Aorta (tissue), 5 donors: ENCODE measurements around the gene ZNF41. TPM values are rescaled to one million over a fixed set of nuclear protein-coding genes. Genes with fewer than 3 reads are reported as not detected.

Experiments
- ATAC-seq: fragments of 200-7000 bp; cut with Tn5 transposase; one replicate; pipeline ENCODE4 v1.9.1; 2022; ENCODE audit warnings: moderate library complexity; ENCODE audit not compliant: low FRiP score
- DNase-seq, 2 donors: peaks; one replicate each; pipeline ENCODE4 v3.0.0-alpha.2; 2020
- H3K27ac ChIP-seq, 2 donors: one replicate each; pipeline ENCODE4 v1.5.1; 2013; ENCODE audit warnings: low read length in 2 of 2, mild to moderate bottlenecking in 2 of 2, moderate library complexity in 2 of 2, control low read depth in 1 of 2, inconsistent platforms in 1 of 2, low read depth in 1 of 2
- H3K27me3 ChIP-seq, 2 donors: one replicate each; pipeline ENCODE4 v1.6.1; 2013; ENCODE audit warnings: control low read depth in 1 of 2, low read length in 1 of 2, mild to moderate bottlenecking in 1 of 2, moderate library complexity in 1 of 2; ENCODE audit not compliant: insufficient read depth in 2 of 2, control insufficient read depth in 1 of 2
- H3K36me3 ChIP-seq, 2 donors: one replicate each; pipeline ENCODE4 v1.6.1; 2013; ENCODE audit warnings: control low read depth in 1 of 2, low read length in 1 of 2, mild to moderate bottlenecking in 1 of 2; ENCODE audit not compliant: insufficient read depth in 2 of 2, control insufficient read depth in 1 of 2
- H3K4me1 ChIP-seq, 2 donors: one replicate each; pipeline ENCODE4 v1.6.1; 2013; ENCODE audit warnings: low read length in 2 of 2, control low read depth in 1 of 2, mild to moderate bottlenecking in 1 of 2, moderate library complexity in 1 of 2; ENCODE audit not compliant: insufficient read depth in 2 of 2, control insufficient read depth in 1 of 2
- H3K4me3 ChIP-seq, 2 donors: one replicate each; pipeline ENCODE4 v1.5.1; 2013; ENCODE audit warnings: low read length in 2 of 2, control low read depth in 1 of 2, mild to moderate bottlenecking in 1 of 2
- H3K9me3 ChIP-seq: one replicate; pipeline ENCODE4 v1.6.1; 2013; ENCODE audit warnings: mild to moderate bottlenecking, low read length; ENCODE audit not compliant: control insufficient read depth
- WGBS, 2 donors: extraction: QIAGEN DNeasy Blood & Tissue Kit; methylation state at CpG; one replicate each; pipeline ENCODE4 v1.1.7; 2013; 5-methylcytosine and 5-hydroxymethylcytosine counted together
- intact Hi-C, 2 donors: fragments of 100-400 bp; cut with DNase I; formaldehyde crosslinking; loops; one replicate each; pipeline versions ENCODE4 v1.14.2 to v1.15.0; 2022
- polyA plus RNA-seq, 2 donors: library from polyadenylated mRNA; stranded (reverse); fragments of 200-250 nt; gene quantifications; one replicate each; pipeline ENCODE4 v1.2.3, GENCODE V29; 2013
- total RNA-seq, 2 donors: library from RNA; stranded (reverse); fragmentation: NEBNext Ultra II Directional; extraction: Animal tissue kit (Norgen Biotek cat#: 25700); gene quantifications; one replicate each; pipeline ENCODE4 v1.2.1, GENCODE V29; 2021
- donor health status: healthy with polysubstance abuse.
- donor health status: Bipolar disorder and iron deficiency.
- donor health status: DM: no; HTN: no; CAD: no.
- donor health status: DM: no; HTN: no; CAD: no.
- donor health status: DM: yes; HTN: yes; CAD: no.

ZNF41 gene
- total and polyA plus RNA-seq, 4 donors: 1.1 to 12.6 (median 6.1) TPM

DNA sequence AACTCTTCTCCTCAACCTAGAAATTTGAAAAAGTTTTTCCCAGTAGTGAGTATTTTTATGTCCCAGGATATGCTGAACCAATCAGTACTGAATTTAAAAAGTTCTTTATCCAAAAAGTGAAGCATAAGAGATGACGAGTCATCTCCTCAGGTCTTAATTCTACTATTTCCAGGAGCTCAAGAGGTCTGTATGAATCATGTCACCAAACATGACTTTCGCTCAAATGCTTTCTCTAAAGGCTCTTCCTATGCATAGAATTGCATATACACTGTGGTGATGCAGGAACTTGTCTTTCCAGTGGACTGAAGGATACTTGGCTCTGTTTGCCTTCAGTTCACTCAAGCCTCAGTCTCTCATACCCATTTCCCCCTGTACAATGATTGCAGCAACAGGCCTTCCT is 36.1 kb downstream of the ZNF41 start:
- WGBS, 2 donors: 77 to 99% methylated on average over 2 of the region's 2 CpGs
- Histone ChIP-seq H3K4me3 (no peak overlapping the region), H3K4me1 (no peaks in the 10 kb centered on the region), H3K27me3 (no peaks in the 10 kb centered on the region), H3K36me3 (no peaks in the 10 kb centered on the region), H3K27ac (no peak overlapping the region), H3K9me3 (peaks cover 5% of the 10 kb centered on the region)
- no peak for ATAC-seq
- intact Hi-C loops: no loop called here
- no peak for DNase-seq

DNA sequence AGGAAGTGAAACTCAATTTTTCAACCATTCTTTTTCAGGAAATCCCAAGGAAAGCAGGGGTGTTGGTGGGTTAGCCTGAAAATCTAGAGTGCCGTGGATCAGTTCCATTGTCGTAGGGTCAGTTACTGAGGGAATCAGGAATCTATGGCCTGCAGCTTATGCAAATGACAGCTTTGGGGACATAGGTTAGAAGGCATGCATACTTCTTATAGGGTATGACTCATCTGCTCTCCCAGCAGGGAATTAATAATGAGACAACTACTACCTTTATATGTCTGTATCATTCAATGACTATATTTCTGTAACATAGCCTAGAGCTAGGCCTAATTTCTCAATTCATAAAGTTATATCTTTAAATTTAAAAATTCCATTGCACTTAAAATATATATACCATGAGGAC is 36.6 kb downstream of the ZNF41 start:
- intact Hi-C loops: no loop called here
- H3K4me3 ChIP-seq: no peak overlapping the region
- WGBS, 2 donors: 80 to 96% methylated on average over 2 of the region's 2 CpGs
- H3K4me1 ChIP-seq: no peaks in the 10 kb centered on the region
- H3K27me3 ChIP-seq: no peaks in the 10 kb centered on the region
- ATAC-seq (no peak), DNase-seq (no peak)
- no peaks in the 10 kb centered on the region for H3K36me3 ChIP-seq
- H3K27ac ChIP-seq: no peak overlapping the region
- peaks cover 5% of the 10 kb centered on the region for H3K9me3 ChIP-seq

DNA sequence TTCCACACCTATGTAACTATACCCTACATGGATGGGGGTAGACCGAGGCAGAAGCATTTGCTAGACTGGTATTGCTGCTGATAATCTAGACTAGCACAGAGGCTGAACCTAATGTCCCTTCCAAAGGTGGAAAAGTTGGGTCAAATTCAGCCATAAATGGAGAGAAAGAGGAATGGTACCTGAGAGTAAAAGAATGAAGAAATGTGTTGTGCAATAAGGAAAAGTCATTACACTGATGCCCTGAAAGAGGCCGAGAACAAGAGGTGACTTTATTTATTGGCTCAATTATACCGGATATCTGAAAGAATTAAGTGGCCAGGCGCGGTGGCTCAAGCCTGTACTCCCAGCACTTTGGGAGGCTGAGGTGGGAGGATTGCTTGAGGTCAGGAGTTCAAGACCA is 52.1 kb downstream of the ZNF41 start:
- no peaks in the 10 kb centered on the region for H3K27me3 ChIP-seq
- WGBS, 2 donors: 91 to 96% methylated on average over 5 of the region's 5 CpGs
- H3K27ac ChIP-seq: no peak overlapping the region
- intact Hi-C loops: no loop called here
- H3K9me3 ChIP-seq: no peaks in the 10 kb centered on the region
- no peak for DNase-seq
- ATAC-seq: no peak
- no peaks in the 10 kb centered on the region for H3K4me1 ChIP-seq
- no peaks in the 10 kb centered on the region for H3K36me3 ChIP-seq
- no peak overlapping the region for H3K4me3 ChIP-seq

DNA sequence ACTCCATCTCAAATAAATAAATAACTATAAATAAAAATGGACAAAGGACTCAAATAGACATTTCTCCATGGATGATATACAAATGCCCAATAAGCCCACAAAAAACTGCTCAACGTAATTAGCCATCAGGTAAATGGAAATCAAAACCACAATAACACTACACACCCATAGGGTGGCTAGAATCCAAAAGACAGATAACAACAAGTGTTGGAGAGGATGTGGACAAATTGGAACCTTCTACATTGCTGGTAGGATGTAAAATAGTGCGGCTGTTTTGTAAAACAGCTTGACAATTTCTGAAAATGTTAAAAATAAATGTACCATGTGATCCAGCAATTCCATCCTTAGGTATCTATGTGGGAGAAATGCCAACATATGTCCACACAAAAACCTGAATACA is 60.6 kb downstream of the ZNF41 start:
- H3K4me3 ChIP-seq: no peak overlapping the region
- peaks cover 1% of the 10 kb centered on the region for H3K9me3 ChIP-seq
- H3K27me3 ChIP-seq: no peaks in the 10 kb centered on the region
- no peak overlapping the region for H3K27ac ChIP-seq
- no peaks in the 10 kb centered on the region for H3K4me1 ChIP-seq
- WGBS, 2 donors: 70 to 92% methylated on average over 2 of the region's 2 CpGs
- DNase-seq (no peak), ATAC-seq (no peak)
- H3K36me3 ChIP-seq: no peaks in the 10 kb centered on the region
- intact Hi-C loops: no loop called here

DNA sequence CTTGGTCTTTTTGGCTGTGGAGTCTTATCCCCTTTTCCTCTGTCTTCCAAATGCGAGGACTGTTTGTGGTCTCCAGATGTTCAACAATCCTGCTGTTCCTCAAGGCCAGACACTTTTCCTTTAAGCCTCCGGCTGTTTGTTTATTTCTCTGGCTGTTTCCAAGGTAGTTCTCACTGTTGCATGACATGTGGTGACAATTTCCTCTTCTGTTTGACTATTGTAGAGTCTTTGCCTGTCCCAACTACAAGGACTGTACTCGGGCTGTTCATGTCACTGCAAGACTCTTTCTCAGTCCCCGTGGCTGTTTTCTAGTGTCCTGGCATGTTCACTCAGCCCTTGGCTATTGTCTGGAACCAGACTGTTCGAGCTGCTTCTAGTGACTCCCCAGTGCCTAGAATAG is 62.1 kb downstream of the ZNF41 start:
- WGBS, 2 donors: 50 to 64% methylated on average over 5 of the region's 5 CpGs
- Histone ChIP-seq H3K4me1 (no peaks in the 10 kb centered on the region), H3K9me3 (peaks cover 1% of the 10 kb centered on the region), H3K27me3 (no peaks in the 10 kb centered on the region), H3K27ac (no peak overlapping the region), H3K36me3 (no peaks in the 10 kb centered on the region), H3K4me3 (no peak overlapping the region)
- ATAC-seq (no peak), DNase-seq (no peak)
- intact Hi-C loops: no loop called here

DNA sequence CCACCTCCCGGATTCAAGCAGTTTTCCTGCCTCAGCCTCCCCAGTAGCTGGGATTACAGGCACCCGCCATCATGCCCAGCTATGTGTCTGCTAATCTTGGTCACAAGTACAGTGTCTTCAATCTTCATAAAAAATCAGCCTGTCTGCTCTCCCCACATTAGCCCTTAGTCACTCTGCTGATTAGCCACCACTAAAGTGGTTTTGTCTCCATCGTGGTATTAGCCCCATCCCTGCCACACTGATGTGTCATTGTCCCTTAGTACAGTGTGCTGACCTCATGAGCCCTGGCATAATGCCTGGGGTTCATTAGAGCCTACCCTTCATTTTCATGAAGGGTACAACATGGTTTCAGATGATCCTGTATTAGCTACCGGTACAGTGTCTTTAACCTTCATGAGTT is 62.8 kb downstream of the ZNF41 start:
- no peak for ATAC-seq
- no peak overlapping the region for H3K4me3 ChIP-seq
- H3K4me1 ChIP-seq: no peaks in the 10 kb centered on the region
- intact Hi-C loops: no loop called here
- DNase-seq: no peak
- peaks cover 1% of the 10 kb centered on the region for H3K9me3 ChIP-seq
- no peaks in the 10 kb centered on the region for H3K27me3 ChIP-seq
- H3K36me3 ChIP-seq: no peaks in the 10 kb centered on the region
- no peak overlapping the region for H3K27ac ChIP-seq
- WGBS, 2 donors: 80 to 92% methylated on average over 4 of the region's 4 CpGs

DNA sequence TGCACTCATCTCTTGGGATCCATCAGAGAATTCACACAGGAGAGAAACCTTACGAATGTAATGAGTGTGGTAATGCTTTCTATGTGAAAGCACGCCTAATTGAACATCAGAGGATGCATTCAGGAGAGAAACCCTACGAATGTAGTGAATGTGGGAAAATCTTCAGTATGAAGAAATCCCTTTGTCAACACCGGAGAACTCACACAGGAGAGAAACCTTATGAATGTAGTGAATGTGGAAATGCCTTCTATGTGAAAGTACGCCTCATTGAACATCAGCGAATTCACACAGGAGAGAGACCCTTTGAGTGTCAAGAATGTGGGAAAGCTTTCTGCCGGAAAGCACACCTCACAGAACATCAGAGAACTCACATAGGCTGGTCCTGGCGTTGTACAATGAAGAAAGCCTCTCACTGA is 69.8 kb downstream of the ZNF41 start:
- Histone ChIP-seq H3K9me3 (peaks cover 5% of the 10 kb centered on the region), H3K36me3 (peaks cover 0 to 2% of the 10 kb centered on the region in 2 donors), H3K27ac (no peak overlapping the region), H3K27me3 (no peaks in the 10 kb centered on the region), H3K4me1 (no peaks in the 10 kb centered on the region), H3K4me3 (no peak overlapping the region)
- ATAC-seq (no peak), DNase-seq (no peak)
- WGBS, 2 donors: 85 to 92% methylated on average over 8 of the region's 8 CpGs
- intact Hi-C loops: no loop called here

Other genes starting within 250 kb of the ZNF41 start
- under 1 TPM; 0.13 to 0.72 TPM for gene ZNF157, start 112.6 kb downstream of the ZNF41 start, total RNA-seq
- gene ZNF157, start 112.6 kb downstream of the ZNF41 start, polyA plus RNA-seq: under 1 TPM in 1 of 2 donors, not detected in 1; 0.23 TPM
- 10 to 100 TPM; 51.5 to 59.0 TPM for gene ARAF, start 78.0 kb upstream of the ZNF41 start, total RNA-seq
- gene ARAF, start 78.0 kb upstream of the ZNF41 start, polyA plus RNA-seq: 100 to 1,000 TPM in 1 of 2 donors, 10 to 100 TPM in 1; 37.4 to 115 TPM
- gene TIMP1, start 99.2 kb upstream of the ZNF41 start, total RNA-seq: 1,000 to 10,000 TPM; 1,378 to 1,710 TPM
- 1,000 to 10,000 TPM in 1 of 2 donors, 100 to 1,000 TPM in 1; 775 to 3,088 TPM for gene TIMP1, start 99.2 kb upstream of the ZNF41 start, polyA plus RNA-seq
- 1 to 10 TPM; 1.5 TPM for gene SYN1, start 136.6 kb upstream of the ZNF41 start, total RNA-seq
- 1 to 10 TPM in 1 of 2 donors, under 1 TPM in 1; 0.90 to 1.9 TPM for gene SYN1, start 136.6 kb upstream of the ZNF41 start, polyA plus RNA-seq
- 1 to 10 TPM; 5.2 to 6.0 TPM for gene CFP, start 146.7 kb upstream of the ZNF41 start, total RNA-seq
- gene CFP, start 146.7 kb upstream of the ZNF41 start, polyA plus RNA-seq: 1 to 10 TPM; 3.1 to 3.7 TPM
- gene ELK1, start 167.3 kb upstream of the ZNF41 start, total RNA-seq: 10 to 100 TPM; 27.2 to 39.2 TPM
- 10 to 100 TPM; 17.4 to 23.6 TPM for gene ELK1, start 167.3 kb upstream of the ZNF41 start, polyA plus RNA-seq
- gene UXT, start 176.0 kb upstream of the ZNF41 start, total RNA-seq: 10 to 100 TPM; 74.9 to 75.0 TPM
- 100 to 1,000 TPM; 190 to 316 TPM for gene UXT, start 176.0 kb upstream of the ZNF41 start, polyA plus RNA-seq